ENCODE data around the gene KRTAP10-7.

DNA sequence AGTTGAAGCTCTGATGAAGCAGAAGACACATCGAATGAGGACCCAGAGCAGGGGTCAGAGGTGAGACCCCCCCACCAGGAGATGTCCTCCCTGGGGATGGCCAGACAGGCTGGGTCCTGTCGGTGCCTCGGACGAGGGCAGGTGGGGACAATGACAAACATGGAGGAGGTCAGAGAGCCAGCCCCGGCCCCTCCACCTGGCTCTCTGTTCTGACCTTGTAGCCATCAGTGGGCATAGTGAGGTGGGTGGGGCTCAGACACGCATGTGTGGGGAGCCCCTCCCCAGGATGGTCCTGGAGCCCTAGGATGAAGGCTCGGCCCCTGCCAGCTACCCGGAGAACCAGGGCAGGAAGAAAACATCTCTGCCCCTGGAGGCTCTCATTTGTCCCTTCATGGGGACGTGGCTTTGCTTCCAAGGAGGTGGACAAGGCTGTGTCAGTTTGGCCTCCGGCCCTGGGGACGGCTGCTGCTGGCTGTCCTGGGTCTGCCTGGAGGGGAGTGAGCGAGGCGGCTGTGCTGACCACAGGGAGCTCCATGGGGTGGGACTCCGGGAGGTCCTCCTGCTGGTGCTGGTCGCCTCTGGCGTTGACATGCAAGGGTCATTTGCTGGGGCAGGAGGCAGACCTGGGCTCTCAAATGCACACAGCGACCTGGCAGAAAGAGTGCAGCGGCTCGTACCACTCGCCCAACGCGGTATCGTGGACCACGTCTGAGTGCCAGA lies 10.7 kb upstream of the KRTAP10-7 start:
- TF ChIP-seq CBFB (CRISPR knock-in tag; IDR thresholded peaks at IDR 0.05) (no peak), EGR1 (conservative IDR thresholded peaks at IDR 0.05) (no peak), KLF6 (CRISPR knock-in tag; IDR thresholded peaks at IDR 0.05; ENCODE audit: borderline replicate concordance) (no peak), EP300 (IDR thresholded peaks at IDR 0.05; ENCODE audit: low read length) (no peak), NR3C1 (CRISPR knock-in tag; IDR thresholded peaks at IDR 0.05) (no peak), SAP30 (IDR thresholded peaks at IDR 0.05; ENCODE audit: borderline replicate concordance, insufficient read depth, low read depth, low read length, poor library complexity, severe bottlenecking) (no peak), TAF9B (IDR thresholded peaks at IDR 0.05; ENCODE audit: partially characterized antibody) (no peak), TCF7L2 (IDR thresholded peaks at IDR 0.05; ENCODE audit: low read depth, low read length) (no peak), HCFC1 (IDR thresholded peaks at IDR 0.05; ENCODE audit: low read depth, low read length) (no peak), ZFP30 (CRISPR knock-in tag; IDR thresholded peaks at IDR 0.05; ENCODE audit: borderline replicate concordance) (no peak), SAFB2 (IDR thresholded peaks at IDR 0.05; ENCODE audit: borderline replicate concordance, low read depth, low read length, severe bottlenecking) (no peak)
- TF ChIP-seq, protein P1, sequence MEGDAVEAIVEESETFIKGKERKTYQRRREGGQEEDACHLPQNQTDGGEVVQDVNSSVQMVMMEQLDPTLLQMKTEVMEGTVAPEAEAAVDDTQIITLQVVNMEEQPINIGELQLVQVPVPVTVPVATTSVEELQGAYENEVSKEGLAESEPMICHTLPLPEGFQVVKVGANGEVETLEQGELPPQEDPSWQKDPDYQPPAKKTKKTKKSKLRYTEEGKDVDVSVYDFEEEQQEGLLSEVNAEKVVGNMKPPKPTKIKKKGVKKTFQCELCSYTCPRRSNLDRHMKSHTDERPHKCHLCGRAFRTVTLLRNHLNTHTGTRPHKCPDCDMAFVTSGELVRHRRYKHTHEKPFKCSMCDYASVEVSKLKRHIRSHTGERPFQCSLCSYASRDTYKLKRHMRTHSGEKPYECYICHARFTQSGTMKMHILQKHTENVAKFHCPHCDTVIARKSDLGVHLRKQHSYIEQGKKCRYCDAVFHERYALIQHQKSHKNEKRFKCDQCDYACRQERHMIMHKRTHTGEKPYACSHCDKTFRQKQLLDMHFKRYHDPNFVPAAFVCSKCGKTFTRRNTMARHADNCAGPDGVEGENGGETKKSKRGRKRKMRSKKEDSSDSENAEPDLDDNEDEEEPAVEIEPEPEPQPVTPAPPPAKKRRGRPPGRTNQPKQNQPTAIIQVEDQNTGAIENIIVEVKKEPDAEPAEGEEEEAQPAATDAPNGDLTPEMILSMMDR (IDR thresholded peaks at IDR 0.05 in 2 of 3, conservative IDR thresholded peaks at IDR 0.05 in 1 of 3; ENCODE audit: insufficient read depth in 2 of 3, low read depth in 1 of 3, low read length in 3 of 3), result no peak
- TF ChIP-seq, protein P2, sequence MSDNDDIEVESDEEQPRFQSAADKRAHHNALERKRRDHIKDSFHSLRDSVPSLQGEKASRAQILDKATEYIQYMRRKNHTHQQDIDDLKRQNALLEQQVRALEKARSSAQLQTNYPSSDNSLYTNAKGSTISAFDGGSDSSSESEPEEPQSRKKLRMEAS (CRISPR knock-in tag; IDR thresholded peaks at IDR 0.05), result no peak
